Endothelial cell of umbilical vein (primary cell): ENCODE data around the gene PDE1A. TPM values are rescaled to one million over a fixed set of nuclear protein-coding genes. Genes with fewer than 3 reads are reported as not detected.

Experiments used
- BruUV-seq: library from RNA; stranded (reverse); fragments of 400-500 nt; replicated peaks from 2 replicates; lab custom pipeline; 2021; lab: Mats Ljungman, UMichigan
- CTCF ChIA-PET: fragments of 300-600, 350-600 bp; sonication (Branson Sonifier 250); formaldehyde crosslinking; loops from one replicate; lab custom pipeline; 2021; ENCODE audit warnings: antibody characterized with exemption, inconsistent platforms; lab: Charles Lee
- POLR2A ChIA-PET: fragments of 300-600, 350-600 bp; sonication (Branson Sonifier 250); formaldehyde crosslinking; loops from one replicate; lab custom pipeline; 2021; ENCODE audit warnings: antibody characterized with exemption, inconsistent platforms; lab: Charles Lee
- DNase-seq: peaks from one replicate; pipeline ENCODE4 v3.0.0-alpha.2; 2011; ENCODE audit warnings: low read depth, low spot score
- FAIRE-seq: peaks from 2 replicates; lab custom pipeline; 2011; peaks lifted over from hg19 to GRCh38; lab: Jason Lieb, UNC
- H2AFZ ChIP-seq: 2 replicates; pipeline ENCODE4 v1.6.0; 2012; ENCODE audit warnings: low read depth, low read length, control low read depth, inconsistent platforms
- H3K27ac ChIP-seq: 2 replicates; pipeline ENCODE4 v1.5.1; 2011; ENCODE audit warnings: low read depth, mild to moderate bottlenecking, control low read depth, low read length, moderate library complexity; ENCODE audit not compliant: insufficient read depth
- H3K27me3 ChIP-seq, 2 experiments: 2 replicates each; pipeline versions ENCODE4 v1.6.0 to v1.6.1; 2011; ENCODE audit warnings: low read length in 2 of 2, mixed read lengths in 1 of 2; ENCODE audit not compliant: control insufficient read depth in 2 of 2, insufficient read depth in 2 of 2
- H3K36me3 ChIP-seq, 2 experiments: 2 replicates in 1 of 2; 3 replicates in 1 of 2; pipeline ENCODE4 v1.5.1; 2011; ENCODE audit warnings: low read length in 2 of 2, mild to moderate bottlenecking in 1 of 2, moderate library complexity in 1 of 2; ENCODE audit not compliant: control insufficient read depth in 2 of 2, insufficient read depth in 2 of 2; ENCODE audit errors: extremely low read depth in 1 of 2
- H3K4me1 ChIP-seq: 3 replicates; pipeline ENCODE4 v1.5.1; 2011; ENCODE audit warnings: mild to moderate bottlenecking, low read length; ENCODE audit not compliant: control insufficient read depth, insufficient read depth; ENCODE audit errors: extremely low read depth
- H3K4me2 ChIP-seq: 2 replicates; pipeline ENCODE4 v1.6.1; 2011; ENCODE audit warnings: low read length, control low read depth, mixed read lengths; ENCODE audit not compliant: insufficient read depth
- H3K4me3 ChIP-seq, 3 experiments: fragments of 200-600 bp in 1 of 3; sonication (generic), shearing (Covaris generic) in 1 of 3; replicated peaks in 1 of 3; 2 replicates each; pipeline ENCODE4 v1.5.1; 2011 to 2016; ENCODE audit warnings: control low read depth in 3 of 3, low read length in 3 of 3, mild to moderate bottlenecking in 2 of 3, inconsistent platforms in 1 of 3, low read depth in 1 of 3, moderate library complexity in 1 of 3; ENCODE audit not compliant: insufficient read depth in 1 of 3
- H3K79me2 ChIP-seq: 2 replicates; pipeline ENCODE4 v1.6.0; 2012; ENCODE audit warnings: low read length, inconsistent platforms; ENCODE audit not compliant: control insufficient read depth, insufficient read depth
- H3K9ac ChIP-seq: replicated peaks from 2 replicates; pipeline ENCODE3; 2011; ENCODE audit warnings: low read length, control low read depth; ENCODE audit not compliant: insufficient read depth; ENCODE audit errors: extremely low read depth
- H3K9me1 ChIP-seq: replicated peaks from 3 replicates; pipeline ENCODE4 v1.6.0; 2011; ENCODE audit warnings: mild to moderate bottlenecking, low read length; ENCODE audit not compliant: control insufficient read depth, insufficient read depth; ENCODE audit errors: extremely low read depth
- H3K9me3 ChIP-seq: replicated peaks from 2 replicates; pipeline ENCODE4 v1.5.1; 2012; ENCODE audit warnings: low read length, inconsistent platforms; ENCODE audit not compliant: control insufficient read depth, insufficient read depth
- H4K20me1 ChIP-seq: replicated peaks from 2 replicates; pipeline ENCODE3; 2011; ENCODE audit warnings: mild to moderate bottlenecking, low read length; ENCODE audit not compliant: control insufficient read depth, insufficient read depth; ENCODE audit errors: extremely low read depth
- EZH2 ChIP-seq: IDR thresholded peaks from 2 replicates; pipeline ENCODE4 v1.6.1; 2012; ENCODE audit warnings: borderline replicate concordance, low read depth, mild to moderate bottlenecking, moderate library complexity, low read length, inconsistent platforms; ENCODE audit not compliant: severe bottlenecking
- FOS ChIP-seq: IDR thresholded peaks from 2 replicates; pipeline ENCODE4 v1.6.1; 2011; ENCODE audit warnings: mild to moderate bottlenecking, low read length, moderate library complexity, borderline replicate concordance; ENCODE audit not compliant: insufficient read depth
- GATA2 ChIP-seq: IDR thresholded peaks from 2 replicates; pipeline ENCODE4 v1.7.0; 2011; ENCODE audit warnings: low read depth, mild to moderate bottlenecking, moderate library complexity, mixed read lengths, low read length; ENCODE audit not compliant: insufficient read length, insufficient read depth
- JUN ChIP-seq: IDR thresholded peaks from 2 replicates; pipeline ENCODE4 v1.6.1; 2011; ENCODE audit warnings: borderline replicate concordance, low read depth; ENCODE audit not compliant: insufficient read length, insufficient read depth
- MYC ChIP-seq: IDR thresholded peaks from one replicate; pipeline ENCODE4 v1.6.1; 2011; ENCODE audit warnings: mild to moderate bottlenecking, low read depth, low read length
- POLR2A ChIP-seq: IDR thresholded peaks from 2 replicates; pipeline ENCODE4 v1.6.1; 2012; ENCODE audit warnings: low read depth, mild to moderate bottlenecking, control low read depth, low read length
- POLR2AphosphoS5 ChIP-seq: IDR thresholded peaks from 2 replicates; pipeline ENCODE4 v1.6.1; 2012; ENCODE audit warnings: low read depth, mild to moderate bottlenecking, control low read depth, low read length, moderate library complexity; ENCODE audit not compliant: insufficient read depth
- dilution Hi-C: fragments of 300-500 bp; cut with MboI; formaldehyde crosslinking; loops from one replicate; pipeline ENCODE4 v1.15.0; 2019; ENCODE audit warnings: low sequenced_read_pairs; ENCODE audit not compliant: extremely low pct_ligation_motif_present
- intact Hi-C: fragments of 100-400 bp; cut with micrococcal nuclease; formaldehyde crosslinking; loops from one replicate; pipeline ENCODE4 v1.10.0; 2022
- polyA plus RNA-seq, 4 experiments: library from polyadenylated mRNA; depleted of rRNA in 3 of 4; stranded (reverse) in 3 of 4; unstranded in 1 of 4; fragments of >200 nt; gene quantifications; 2 replicates each; pipeline versions ENCODE4 v1.2.1 to v1.2.3, GENCODE V29; 2011 to 2012; ENCODE audit warnings: missing spikeins in 1 of 4
- total RNA-seq: library from RNA; stranded (reverse); gene quantifications from 2 replicates; pipeline ENCODE4 v1.2.3, GENCODE V29; 2021
- TF ChIP-seq, protein P1 (sequence below), 2 donors: IDR thresholded peaks; 1 replicate in 1 of 2; 2 replicates in 1 of 2; pipeline ENCODE4 v1.5.1; 2011; ENCODE audit warnings: low read length in 2 of 2, mild to moderate bottlenecking in 2 of 2, moderate library complexity in 2 of 2, control low read depth in 1 of 2, inconsistent platforms in 1 of 2, low read depth in 1 of 2; ENCODE audit not compliant: insufficient read depth in 1 of 2; ENCODE audit errors: extremely low read depth in 1 of 2
- TF ChIP-seq, protein P2 (sequence below): IDR thresholded peaks from 2 replicates; pipeline ENCODE4 v1.6.1; 2011; ENCODE audit not compliant: insufficient read depth, insufficient read length

Gene PDE1A
- total and polyA plus RNA-seq, 2 donors (not counting 3 experiments of a cell fraction or from before 2014, with no cell fraction given): 0.43 to 0.49 TPM

DNA sequence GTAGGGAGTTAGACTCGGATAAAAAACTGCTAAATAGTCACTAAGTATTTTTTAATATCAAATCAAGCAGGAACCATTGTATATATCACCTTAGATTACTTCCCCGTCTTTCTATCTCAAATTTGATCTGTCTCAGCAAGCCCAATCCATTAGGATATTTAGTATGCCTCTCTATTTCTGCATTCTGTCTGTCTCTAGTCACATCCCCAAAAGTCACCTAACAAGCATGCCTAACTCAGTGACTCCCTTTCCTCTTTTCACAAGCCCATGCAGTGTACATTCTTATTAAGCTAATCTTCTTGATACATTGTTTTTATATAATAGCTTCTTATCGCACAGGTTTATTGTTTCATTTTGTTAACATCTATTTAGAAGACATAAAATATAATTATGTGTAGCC lies 57.8 kb downstream of the PDE1A start:
- Histone ChIP-seq H3K4me3 (no peak overlapping the region), H3K9me1 (no peaks in the 10 kb centered on the region), H2AFZ (no peak overlapping the region), H3K4me2 (no peak overlapping the region), H3K9ac (no peak overlapping the region), H4K20me1 (no peaks in the 10 kb centered on the region), H3K27ac (no peak overlapping the region), H3K36me3 (no peaks in the 10 kb centered on the region), H3K9me3 (no peaks in the 10 kb centered on the region), H3K4me1 (peaks cover 19% of the 10 kb centered on the region), H3K27me3 (no peaks in the 10 kb centered on the region), H3K79me2 (no peaks in the 10 kb centered on the region)
- intact Hi-C loops (no loop called here), dilution Hi-C loops (no loop called here)
- DNase-seq (no peak), FAIRE-seq (no peak)
- POLR2A ChIA-PET: no interaction called here
- BruUV-seq: no TSS peak
- CTCF ChIA-PET: interaction anchor here (0.5 kb wide), 1 partner anchor 299 kb away, joined by 3 read pairs; no protein-coding TSS in a partner anchor
- no peak for TF ChIP-seq POLR2A
- TF ChIP-seq JUN: no peak
- TF ChIP-seq MYC: no peak
- TF ChIP-seq GATA2: no peak
- TF ChIP-seq, protein P1, sequence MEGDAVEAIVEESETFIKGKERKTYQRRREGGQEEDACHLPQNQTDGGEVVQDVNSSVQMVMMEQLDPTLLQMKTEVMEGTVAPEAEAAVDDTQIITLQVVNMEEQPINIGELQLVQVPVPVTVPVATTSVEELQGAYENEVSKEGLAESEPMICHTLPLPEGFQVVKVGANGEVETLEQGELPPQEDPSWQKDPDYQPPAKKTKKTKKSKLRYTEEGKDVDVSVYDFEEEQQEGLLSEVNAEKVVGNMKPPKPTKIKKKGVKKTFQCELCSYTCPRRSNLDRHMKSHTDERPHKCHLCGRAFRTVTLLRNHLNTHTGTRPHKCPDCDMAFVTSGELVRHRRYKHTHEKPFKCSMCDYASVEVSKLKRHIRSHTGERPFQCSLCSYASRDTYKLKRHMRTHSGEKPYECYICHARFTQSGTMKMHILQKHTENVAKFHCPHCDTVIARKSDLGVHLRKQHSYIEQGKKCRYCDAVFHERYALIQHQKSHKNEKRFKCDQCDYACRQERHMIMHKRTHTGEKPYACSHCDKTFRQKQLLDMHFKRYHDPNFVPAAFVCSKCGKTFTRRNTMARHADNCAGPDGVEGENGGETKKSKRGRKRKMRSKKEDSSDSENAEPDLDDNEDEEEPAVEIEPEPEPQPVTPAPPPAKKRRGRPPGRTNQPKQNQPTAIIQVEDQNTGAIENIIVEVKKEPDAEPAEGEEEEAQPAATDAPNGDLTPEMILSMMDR (IDR thresholded peaks at IDR 0.05; ENCODE audit: extremely low read depth in 1 of 2, insufficient read depth in 1 of 2, low read depth in 1 of 2, low read length in 2 of 2): no peak
- TF ChIP-seq, protein P2, sequence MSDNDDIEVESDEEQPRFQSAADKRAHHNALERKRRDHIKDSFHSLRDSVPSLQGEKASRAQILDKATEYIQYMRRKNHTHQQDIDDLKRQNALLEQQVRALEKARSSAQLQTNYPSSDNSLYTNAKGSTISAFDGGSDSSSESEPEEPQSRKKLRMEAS: no peak
- TF ChIP-seq POLR2AphosphoS5: no peak
- TF ChIP-seq EZH2: no peak
- no peak for TF ChIP-seq FOS
